IMR-90 (cell line): ENCODE data around the gene ADAMTS13. TPM values are rescaled to one million over a fixed set of nuclear protein-coding genes. Genes with fewer than 3 reads are reported as not detected.

ENCODE experiments used
- ATAC-seq: fragments of 200-7000 bp; cut with Tn5 transposase; 2 replicates; pipeline ENCODE4 v1.9.1; 2020; ENCODE audit warnings: low read depth, mild to moderate bottlenecking, moderate library complexity
- BruUV-seq: library from RNA; stranded (reverse); fragments of 400-500 nt; replicated peaks from 2 replicates; lab custom pipeline; 2021; lab: Mats Ljungman, UMichigan
- CTCF ChIA-PET: fragments of 300-600 bp; formaldehyde crosslinking; extraction: SDS; loops from one replicate; lab custom pipeline; 2021; ENCODE audit warnings: antibody characterized with exemption; lab: Yijun Ruan, JAX
- POLR2A ChIA-PET: fragments of 300-600 bp; sonication (Branson Sonifier 250); formaldehyde crosslinking; loops from one replicate; lab custom pipeline; 2022; ENCODE audit warnings: antibody characterized with exemption; ENCODE audit not compliant: unreplicated experiment; lab: Charles Lee
- DNase-seq: peaks from one replicate; pipeline ENCODE4 v3.0.0; 2013
- H2AFZ ChIP-seq: replicated peaks from 2 replicates; pipeline ENCODE3; 2013; ENCODE audit warnings: low read length, mild to moderate bottlenecking; ENCODE audit not compliant: poor library complexity
- H2AK5ac ChIP-seq: 2 replicates; pipeline ENCODE4 v1.6.1; 2013; ENCODE audit warnings: low read depth, low read length, inconsistent platforms
- H2AK9ac ChIP-seq: replicated peaks from 2 replicates; pipeline ENCODE3; 2013; ENCODE audit warnings: mild to moderate bottlenecking, low read depth, low read length, moderate library complexity; ENCODE audit not compliant: poor library complexity
- H2BK120ac ChIP-seq: 2 replicates; pipeline ENCODE4 v1.6.1; 2013; ENCODE audit warnings: low read depth, low read length, inconsistent platforms
- H2BK15ac ChIP-seq: 3 replicates; pipeline ENCODE4 v1.6.1; 2013; ENCODE audit warnings: low read depth, low read length, inconsistent platforms
- H2BK20ac ChIP-seq: 2 replicates; pipeline ENCODE4 v1.6.1; 2013; ENCODE audit warnings: low read depth, mild to moderate bottlenecking, inconsistent platforms, low read length, moderate library complexity
- H2BK5ac ChIP-seq: 2 replicates; pipeline ENCODE4 v1.6.1; 2013; ENCODE audit warnings: mild to moderate bottlenecking, low read depth, low read length, inconsistent platforms; ENCODE audit not compliant: poor library complexity, severe bottlenecking
- H3K14ac ChIP-seq: replicated peaks from 2 replicates; pipeline ENCODE4 v1.6.1; 2013; ENCODE audit warnings: low read depth, low read length, inconsistent platforms
- H3K18ac ChIP-seq: 2 replicates; pipeline ENCODE4 v1.6.1; 2013; ENCODE audit warnings: low read depth, low read length, control low read depth
- H3K23ac ChIP-seq: 2 replicates; pipeline ENCODE4 v1.6.1; 2013; ENCODE audit warnings: low read depth, low read length, inconsistent platforms
- H3K27ac ChIP-seq: 2 replicates; pipeline ENCODE4 v1.5.1; 2013; ENCODE audit warnings: mild to moderate bottlenecking, control low read depth, low read length; ENCODE audit not compliant: insufficient read depth
- H3K27me3 ChIP-seq: 2 replicates; pipeline ENCODE4 v1.6.1; 2013; ENCODE audit warnings: low read length; ENCODE audit not compliant: control insufficient read depth, insufficient read depth
- H3K36me3 ChIP-seq: 2 replicates; pipeline ENCODE4 v1.6.1; 2013; ENCODE audit warnings: low read length, mixed read lengths; ENCODE audit not compliant: control insufficient read depth, insufficient read depth
- H3K4ac ChIP-seq: 2 replicates; pipeline ENCODE4 v1.6.1; 2013; ENCODE audit warnings: low read depth, low read length, inconsistent platforms
- H3K4me1 ChIP-seq: 2 replicates; pipeline ENCODE4 v1.6.1; 2013; ENCODE audit warnings: low read length, mixed read lengths; ENCODE audit not compliant: control insufficient read depth, insufficient read depth
- H3K4me2 ChIP-seq: 2 replicates; pipeline ENCODE4 v1.6.1; 2013; ENCODE audit warnings: low read depth, mild to moderate bottlenecking, control low read depth, low read length, moderate library complexity
- H3K4me3 ChIP-seq: 2 replicates; pipeline ENCODE4 v1.5.1; 2013; ENCODE audit warnings: low read depth, mild to moderate bottlenecking, control low read depth, low read length, moderate library complexity; ENCODE audit not compliant: insufficient read depth
- H3K56ac ChIP-seq: 2 replicates; pipeline ENCODE4 v1.6.1; 2013; ENCODE audit warnings: low read length, inconsistent platforms; ENCODE audit not compliant: insufficient read depth; ENCODE audit errors: extremely low read depth
- H3K79me1 ChIP-seq, 2 experiments: 2 replicates each; pipeline ENCODE4 v1.6.1; 2013; ENCODE audit warnings: low read length in 2 of 2, inconsistent platforms in 1 of 2, low read depth in 1 of 2
- H3K9ac ChIP-seq: 2 replicates; pipeline ENCODE4 v1.6.1; 2013; ENCODE audit warnings: low read depth, low read length, control low read depth
- H3K9me1 ChIP-seq: 2 replicates; pipeline ENCODE4 v1.6.1; 2013; ENCODE audit warnings: low read length, inconsistent platforms; ENCODE audit not compliant: insufficient read depth
- H3K9me3 ChIP-seq: 2 replicates; pipeline ENCODE4 v1.6.1; 2013; ENCODE audit warnings: low read length; ENCODE audit not compliant: control insufficient read depth, insufficient read depth
- H4K20me1 ChIP-seq: 2 replicates; pipeline ENCODE4 v1.6.1; 2013; ENCODE audit warnings: low read length, inconsistent platforms; ENCODE audit not compliant: insufficient read depth
- H4K5ac ChIP-seq: 2 replicates; pipeline ENCODE4 v1.6.1; 2013; ENCODE audit warnings: mild to moderate bottlenecking, low read depth, low read length, control low read depth
- H4K8ac ChIP-seq, 2 experiments: 2 replicates each; pipeline ENCODE4 v1.6.1; 2013; ENCODE audit warnings: low read depth in 2 of 2, low read length in 2 of 2, control low read depth in 1 of 2, inconsistent platforms in 1 of 2
- H4K91ac ChIP-seq: 2 replicates; pipeline ENCODE4 v1.6.1; 2013; ENCODE audit warnings: low read depth, low read length, inconsistent platforms; ENCODE audit not compliant: insufficient read depth
- BHLHE40 ChIP-seq: fragments of 150-350 bp; IDR thresholded peaks from 2 replicates; pipeline ENCODE4 v1.6.1; 2016; ENCODE audit warnings: mild to moderate bottlenecking, low read depth, low read length
- CEBPB ChIP-seq: IDR thresholded peaks from 2 replicates; pipeline ENCODE4 v1.6.1; 2012; ENCODE audit warnings: low read depth, low read length, improper control_type of control experiment
- CHD1 ChIP-seq: IDR thresholded peaks from 2 replicates; pipeline ENCODE4 v1.6.1; 2012; ENCODE audit warnings: low read depth, low read length, improper control_type of control experiment
- CTCF ChIP-seq: conservative IDR thresholded peaks from 2 replicates; pipeline ENCODE4 v1.5.1; 2012; ENCODE audit warnings: mild to moderate bottlenecking, low read depth, low read length, improper control_type of control experiment
- FOS ChIP-seq: fragments of 150-350 bp; IDR thresholded peaks from 2 replicates; pipeline ENCODE4 v1.6.1; 2016; ENCODE audit warnings: low read depth, low read length
- MAFK ChIP-seq: IDR thresholded peaks from 2 replicates; pipeline ENCODE4 v1.6.1; 2012; ENCODE audit warnings: low read depth, low read length, improper control_type of control experiment
- MAZ ChIP-seq: IDR thresholded peaks from 2 replicates; pipeline ENCODE4 v1.6.1; 2012; ENCODE audit warnings: low read depth, mild to moderate bottlenecking, low read length, improper control_type of control experiment, moderate library complexity, borderline replicate concordance
- MXI1 ChIP-seq: IDR thresholded peaks from 2 replicates; pipeline ENCODE4 v1.6.1; 2012; ENCODE audit warnings: low read depth, mild to moderate bottlenecking, low read length, moderate library complexity, borderline replicate concordance
- POLR2A ChIP-seq: IDR thresholded peaks from 2 replicates; pipeline ENCODE4 v1.6.1; 2012; ENCODE audit warnings: mild to moderate bottlenecking, low read depth, low read length
- RAD21 ChIP-seq: IDR thresholded peaks from 2 replicates; pipeline ENCODE4 v1.6.1; 2012; ENCODE audit warnings: low read length, improper control_type of control experiment
- RCOR1 ChIP-seq: IDR thresholded peaks from 2 replicates; pipeline ENCODE4 v1.6.1; 2012; ENCODE audit warnings: mild to moderate bottlenecking, low read length, improper control_type of control experiment; ENCODE audit not compliant: insufficient replicate concordance
- WGBS, 2 experiments: methylation state at CpG; one replicate each; pipeline versions ENCODE4 v1.1.5 to v1.1.7; 2013; ENCODE audit warnings: missing lambda C conversion rate in 2 of 2; ENCODE audit not compliant: insufficient read length in 1 of 2; ENCODE audit errors: extremely low coverage in 2 of 2; 5-methylcytosine and 5-hydroxymethylcytosine counted together
- dilution Hi-C: fragments of 300-500 bp; cut with HindIII; formaldehyde crosslinking; loops from one replicate; pipeline ENCODE4 v1.14.3; 2018; ENCODE audit warnings: low sequenced_read_pairs; ENCODE audit not compliant: unreplicated experiment
- in situ Hi-C: fragments of 300-500 bp; cut with MboI; formaldehyde crosslinking; loops from 3 replicates; pipeline ENCODE4 v1.14.3; 2019; ENCODE audit warnings: low sequenced_read_pairs, inconsistent platforms, mixed read lengths
- intact Hi-C: fragments of 100-400 bp; cut with micrococcal nuclease; formaldehyde crosslinking; loops from 2 replicates; pipeline ENCODE4 v1.10.0; 2022
- polyA plus RNA-seq, 3 experiments: library from polyadenylated mRNA; depleted of rRNA; stranded (reverse); fragments of >200 nt; gene quantifications; 2 replicates each; pipeline ENCODE4 v1.2.3, GENCODE V29; 2012; ENCODE audit warnings: low replicate concordance in 1 of 3
- total RNA-seq: library from RNA; depleted of rRNA; stranded (reverse); fragments of >200 nt; gene quantifications from 2 replicates; pipeline ENCODE4 v1.2.3, GENCODE V29; 2012
- TF ChIP-seq, protein P1 (sequence below): fragments of 150-350 bp; IDR thresholded peaks from 2 replicates; pipeline ENCODE4 v1.6.1; 2017; ENCODE audit warnings: mild to moderate bottlenecking, antibody characterized with exemption, low read length, low read depth
- TF ChIP-seq, protein P2 (sequence below): fragments of 150-350 bp; IDR thresholded peaks from 2 replicates; pipeline ENCODE4 v1.6.1; 2016; ENCODE audit warnings: low read depth, mild to moderate bottlenecking, low read length, moderate library complexity, borderline replicate concordance

Gene ADAMTS13
- total and polyA plus RNA-seq, 2 of the 4 experiments (the other 2 are of a cell fraction), result 0.18 to 2.8 TPM

DNA sequence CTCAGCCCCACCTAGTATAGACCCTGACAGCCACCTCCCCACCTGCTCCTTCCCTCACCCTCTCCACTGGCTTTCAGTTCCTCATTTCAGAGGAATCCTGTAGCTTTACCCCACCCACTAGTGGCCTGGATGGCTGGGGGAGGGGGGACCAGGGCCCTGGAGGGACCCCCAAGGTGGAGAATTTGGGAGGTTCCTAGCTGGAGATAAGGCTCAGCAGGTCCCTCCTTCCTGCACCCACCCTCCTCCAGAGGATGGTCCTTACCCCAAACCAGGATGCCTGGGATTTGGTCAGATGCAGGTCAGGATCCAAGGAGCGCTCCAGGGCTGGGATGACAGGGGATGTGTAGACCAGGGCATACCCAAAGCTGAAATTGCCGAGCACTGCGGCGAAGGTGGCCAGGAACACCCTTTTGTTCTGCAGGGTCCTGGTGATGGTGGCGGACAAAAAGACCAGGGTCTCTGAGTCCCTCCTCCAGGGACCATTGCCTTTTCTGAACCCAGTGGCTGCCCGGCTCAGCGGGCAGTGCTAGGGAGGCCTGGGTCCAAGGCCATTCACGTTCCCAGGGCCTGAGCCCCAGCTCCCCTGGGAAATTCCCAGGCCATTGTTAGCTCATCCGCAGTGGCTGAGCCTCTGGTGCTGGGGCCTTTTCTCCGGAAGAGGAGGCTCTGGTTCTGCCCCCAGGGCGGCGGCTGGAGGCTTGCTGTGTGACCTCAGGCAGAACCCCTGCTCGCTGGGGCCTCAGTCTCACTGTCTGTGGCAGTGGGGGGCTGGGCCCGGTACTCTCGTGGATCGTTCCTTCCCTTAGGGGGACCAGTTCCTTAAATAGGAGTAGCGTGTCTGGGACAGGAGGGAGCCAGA is 56.1 kb downstream of the ADAMTS13 start:
- dilution Hi-C loops, result no loop called here
- Histone ChIP-seq H3K14ac (peak overlapping the region; percentile 66; the same call in 1 of the 2 replicates), H3K23ac (peak overlapping the region; percentile 7), H2BK120ac (no peak overlapping the region), H3K9me3 (no peaks in the 10 kb centered on the region), H3K36me3 (no peaks in the 10 kb centered on the region; the same call in 1 of the 2 replicates), H3K27ac (no peak overlapping the region; the same call in 1 of the 2 replicates), H2AK9ac (peak overlapping the region; percentile 90), H3K4me1 (peaks cover 3% of the 10 kb centered on the region; the same call in 1 of the 2 replicates), H3K9me1 (no peaks in the 10 kb centered on the region), H3K18ac (no peak overlapping the region), H4K5ac (no peak overlapping the region), H3K4me2 (peak overlapping the region; percentile 70), H3K4ac (0 out of 2 replicates have a peak overlapping the region, but pooled peaks have one; percentile 35), H2AK5ac (peak overlapping the region; percentile 28; the same call in 1 of the 2 replicates), H2BK20ac (no peak overlapping the region), H3K4me3 (peak overlapping the region; percentile 45), H2BK5ac (no peak overlapping the region), H3K9ac (peak overlapping the region; percentile 36), H4K8ac (peak overlapping the region in 1 of 2 experiments; percentile 76; a peak in 1 of 4 replicates), H3K79me1 (peaks cover 0 to 10% of the 10 kb centered on the region in 2 experiments; a peak in 1 of 4 replicates), H4K91ac (no peak overlapping the region), H3K56ac (no peak overlapping the region), H2BK15ac (no peak overlapping the region), H3K27me3 (no peaks in the 10 kb centered on the region), H2AFZ (peak overlapping the region; percentile 92), H4K20me1 (no peaks in the 10 kb centered on the region)
- ChIA-PET POLR2A (no interaction called here), CTCF (no interaction called here)
- intact Hi-C loops, result no loop called here
- 73% methylated on average over 3 of the region's 17 CpGs; no CpG with 5 or more reads in 1 of the 2 experiments for WGBS, 2 experiments
- peak; percentile 10 for ATAC-seq
- peak; percentile 17 for DNase-seq
- BruUV-seq, result no TSS peak
- in situ Hi-C loops, result loop anchor here (25.0 kb wide), 1 partner anchor 441 kb away; the partner anchor contains the start of gene GTF3C5
- TF ChIP-seq POLR2A (no peak), CEBPB (no peak), CHD1 (no peak), MAZ (no peak), CTCF (no peak), FOS (no peak), BHLHE40 (no peak), RCOR1 (no peak), MAFK (no peak), RAD21 (no peak), MXI1 (no peak)
- TF ChIP-seq, protein P1, sequence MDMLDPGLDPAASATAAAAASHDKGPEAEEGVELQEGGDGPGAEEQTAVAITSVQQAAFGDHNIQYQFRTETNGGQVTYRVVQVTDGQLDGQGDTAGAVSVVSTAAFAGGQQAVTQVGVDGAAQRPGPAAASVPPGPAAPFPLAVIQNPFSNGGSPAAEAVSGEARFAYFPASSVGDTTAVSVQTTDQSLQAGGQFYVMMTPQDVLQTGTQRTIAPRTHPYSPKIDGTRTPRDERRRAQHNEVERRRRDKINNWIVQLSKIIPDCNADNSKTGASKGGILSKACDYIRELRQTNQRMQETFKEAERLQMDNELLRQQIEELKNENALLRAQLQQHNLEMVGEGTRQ, result no peak
- TF ChIP-seq, protein P2, sequence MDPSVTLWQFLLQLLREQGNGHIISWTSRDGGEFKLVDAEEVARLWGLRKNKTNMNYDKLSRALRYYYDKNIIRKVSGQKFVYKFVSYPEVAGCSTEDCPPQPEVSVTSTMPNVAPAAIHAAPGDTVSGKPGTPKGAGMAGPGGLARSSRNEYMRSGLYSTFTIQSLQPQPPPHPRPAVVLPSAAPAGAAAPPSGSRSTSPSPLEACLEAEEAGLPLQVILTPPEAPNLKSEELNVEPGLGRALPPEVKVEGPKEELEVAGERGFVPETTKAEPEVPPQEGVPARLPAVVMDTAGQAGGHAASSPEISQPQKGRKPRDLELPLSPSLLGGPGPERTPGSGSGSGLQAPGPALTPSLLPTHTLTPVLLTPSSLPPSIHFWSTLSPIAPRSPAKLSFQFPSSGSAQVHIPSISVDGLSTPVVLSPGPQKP, result no peak
